Neuron (in vitro differentiated cells): ENCODE data around the gene GABARAPL1.

Source experiments
- H2AFZ ChIP-seq: one replicate; pipeline ENCODE4 v1.6.1; 2013; ENCODE audit warnings: low read depth, mild to moderate bottlenecking, inconsistent platforms, low read length, moderate library complexity
- H3K27me3 ChIP-seq: one replicate; pipeline ENCODE4 v1.6.1; 2013; ENCODE audit warnings: low read length; ENCODE audit not compliant: insufficient read depth
- H3K36me3 ChIP-seq: one replicate; pipeline ENCODE4 v1.6.1; 2013; ENCODE audit warnings: low read length; ENCODE audit not compliant: insufficient read depth
- H3K4me1 ChIP-seq: one replicate; pipeline ENCODE4 v1.6.1; 2013; ENCODE audit warnings: low read length; ENCODE audit not compliant: insufficient read depth
- H3K4me3 ChIP-seq: 2 replicates; pipeline ENCODE4 v1.5.1; 2013; ENCODE audit warnings: mild to moderate bottlenecking, low read length, moderate library complexity
- H3K9me3 ChIP-seq: one replicate; pipeline ENCODE4 v1.6.1; 2013; ENCODE audit warnings: low read length

GABARAPL1 gene

DNA sequence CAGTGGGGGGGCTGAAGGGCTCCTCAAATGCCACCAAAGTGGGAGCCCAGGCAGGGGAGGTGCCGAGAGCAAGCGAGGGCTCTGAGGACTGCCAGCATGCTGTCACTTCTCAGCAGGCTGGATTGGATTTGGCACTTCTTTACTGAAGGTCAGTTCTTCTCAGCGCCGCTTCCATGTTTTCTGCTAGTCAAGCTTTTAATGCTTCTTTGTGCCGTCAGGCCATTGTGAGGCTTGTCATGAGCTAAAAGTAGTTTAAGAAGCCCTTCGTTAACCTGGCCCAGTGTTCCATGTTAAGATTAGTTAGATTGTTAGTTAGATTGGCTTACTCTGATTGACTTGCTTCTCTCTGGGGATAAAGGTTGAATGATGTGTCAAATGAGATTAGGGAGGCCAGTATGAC, 13.4 kb downstream of the GABARAPL1 start:
- Histone ChIP-seq H3K9me3 (no peaks in the 10 kb centered on the region), H3K4me3 (no peak overlapping the region), H2AFZ (no peak overlapping the region), H3K4me1 (no peaks in the 10 kb centered on the region), H3K36me3 (peaks cover 18% of the 10 kb centered on the region), H3K27me3 (no peaks in the 10 kb centered on the region)

DNA sequence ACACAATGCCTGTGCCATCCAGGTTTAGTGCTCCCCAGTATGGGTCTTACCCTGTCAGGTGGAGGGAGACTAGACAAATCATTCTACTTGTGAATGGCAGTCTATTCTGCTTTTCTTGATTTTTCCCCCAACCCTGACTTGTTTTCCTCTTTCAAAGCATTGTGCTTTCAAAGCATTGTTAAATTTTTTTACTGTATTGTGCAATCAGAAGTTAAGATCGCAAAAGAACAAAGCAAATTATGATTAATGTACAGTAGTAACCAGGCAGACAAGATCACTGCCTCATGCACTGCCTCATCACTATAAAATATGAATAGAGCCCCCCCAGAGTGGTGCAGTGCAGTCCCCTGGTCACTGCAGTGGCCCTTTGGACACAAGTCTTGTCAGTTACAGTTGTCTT, 14.1 kb downstream of the GABARAPL1 start:
- Histone ChIP-seq H3K9me3 (no peaks in the 10 kb centered on the region), H3K4me1 (no peaks in the 10 kb centered on the region), H3K4me3 (no peak overlapping the region), H3K27me3 (no peaks in the 10 kb centered on the region), H2AFZ (no peak overlapping the region), H3K36me3 (peaks cover 14% of the 10 kb centered on the region)

DNA sequence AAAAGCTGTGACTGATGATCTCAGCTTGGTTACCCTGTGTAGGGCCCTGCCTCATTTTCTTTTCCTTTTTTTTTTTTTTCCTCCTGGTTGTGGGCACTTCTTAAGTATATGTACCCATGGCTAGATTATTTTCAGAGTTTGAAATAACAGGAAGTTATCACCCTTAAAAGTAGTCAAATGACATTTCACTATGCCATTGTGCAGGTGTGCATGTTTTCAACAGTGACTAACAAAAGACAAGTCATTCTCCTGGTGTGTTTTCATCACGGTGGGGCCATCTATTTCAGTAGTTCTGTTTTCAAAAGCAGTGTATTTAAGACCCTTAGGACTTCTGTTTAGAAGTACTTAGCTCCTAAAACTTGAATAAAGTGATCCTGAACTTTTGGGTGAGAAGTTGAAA, 15.0 kb downstream of the GABARAPL1 start:
- Histone ChIP-seq H3K4me3 (no peak overlapping the region), H2AFZ (no peak overlapping the region), H3K27me3 (no peaks in the 10 kb centered on the region), H3K4me1 (no peaks in the 10 kb centered on the region), H3K9me3 (no peaks in the 10 kb centered on the region), H3K36me3 (peaks cover 7% of the 10 kb centered on the region)

DNA sequence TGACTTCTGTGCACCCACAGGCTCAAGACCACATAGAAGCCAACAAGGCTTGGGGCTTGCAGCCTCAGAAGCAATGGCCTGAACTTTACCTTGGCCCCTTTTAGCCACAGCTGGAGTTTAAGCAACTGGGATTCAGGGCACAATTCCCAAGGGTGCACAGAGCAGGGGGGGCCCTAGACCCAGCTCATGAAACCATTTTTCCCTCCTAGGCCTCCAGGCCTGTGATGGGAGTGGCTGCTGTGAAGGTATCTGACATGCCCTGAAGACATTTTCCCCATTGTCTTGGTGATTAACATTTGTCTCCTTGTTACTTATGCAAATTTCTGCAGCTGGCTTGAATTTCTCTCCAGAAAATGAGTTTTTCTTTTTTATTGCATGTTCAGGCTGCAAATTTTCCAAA, 21.9 kb downstream of the GABARAPL1 start:
- no peaks in the 10 kb centered on the region for H3K27me3 ChIP-seq
- peaks cover 2% of the 10 kb centered on the region for H3K9me3 ChIP-seq

DNA sequence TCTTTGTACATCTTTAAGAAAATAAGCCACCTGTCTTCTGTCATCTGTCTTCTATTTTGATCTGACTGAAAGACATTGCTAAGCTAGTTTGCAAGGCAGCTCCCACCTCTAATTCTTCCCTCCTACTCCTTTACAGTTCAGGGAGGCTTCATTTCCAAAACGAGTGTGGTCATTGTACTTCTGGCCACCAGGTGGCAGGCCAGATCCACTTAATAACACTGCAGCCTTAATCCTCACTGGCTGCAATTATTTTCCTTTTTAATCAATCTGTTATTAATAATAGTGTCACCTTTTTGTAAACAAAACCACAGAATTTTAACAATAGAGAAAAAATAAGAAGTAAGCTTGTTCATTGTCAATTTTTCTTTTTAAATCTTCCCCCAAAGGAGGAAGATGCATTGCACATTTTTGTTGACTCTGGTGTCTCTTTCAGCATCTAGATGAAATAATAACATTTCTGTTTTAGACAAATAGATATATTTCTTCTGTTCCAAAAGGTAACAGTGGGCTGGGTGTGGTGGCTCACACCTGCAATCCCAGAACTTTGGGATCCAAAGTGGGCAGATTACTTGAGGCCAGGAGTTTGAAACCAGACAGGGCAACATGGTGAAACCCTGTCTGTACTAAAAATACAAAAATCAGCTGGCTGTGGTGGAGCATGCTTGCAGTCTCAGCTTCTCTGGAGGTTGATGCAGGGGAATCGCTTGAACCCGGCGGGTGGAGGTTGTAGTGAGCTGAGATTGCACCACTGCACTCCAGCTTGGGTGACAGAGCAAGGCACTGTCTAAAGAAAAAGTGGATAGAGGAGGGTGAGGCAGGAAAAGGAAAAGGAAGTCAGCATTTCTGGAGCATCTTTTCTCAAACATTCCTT, 23.3 kb downstream of the GABARAPL1 start:
- H2AFZ ChIP-seq, result no peak overlapping the region

More for the DNA sequence above, 21.9 kb downstream of the GABARAPL1 start:
- Histone ChIP-seq H2AFZ (no peak overlapping the region), H3K36me3 (no peaks in the 10 kb centered on the region), H3K4me1 (no peaks in the 10 kb centered on the region), H3K4me3 (no peak overlapping the region)

DNA sequence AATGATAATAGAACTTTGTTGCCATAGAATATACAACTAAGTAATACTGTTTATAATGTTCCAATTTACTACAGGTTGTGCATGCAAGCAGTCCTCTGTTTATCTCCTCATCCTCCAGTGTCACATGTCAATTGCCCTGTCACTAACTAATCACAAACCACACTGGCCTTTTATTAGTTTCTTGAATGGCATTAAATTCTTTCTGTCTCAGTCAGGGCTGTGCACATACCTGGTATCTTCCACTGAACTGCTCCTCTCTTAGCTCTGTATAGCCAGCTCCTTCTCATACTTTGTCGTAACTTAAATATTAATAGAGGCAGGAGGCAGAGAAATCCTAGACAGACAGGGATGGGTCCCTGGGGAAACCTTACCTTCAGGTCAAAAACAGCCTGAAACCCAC, 24.0 kb downstream of the GABARAPL1 start:
- Histone ChIP-seq H2AFZ (no peak overlapping the region), H3K9me3 (peaks cover 2% of the 10 kb centered on the region), H3K4me3 (no peak overlapping the region), H3K27me3 (no peaks in the 10 kb centered on the region), H3K4me1 (no peaks in the 10 kb centered on the region), H3K36me3 (no peaks in the 10 kb centered on the region)

More for the DNA sequence above, 23.3 kb downstream of the GABARAPL1 start:
- H3K9me3 ChIP-seq, result peaks cover 2% of the 10 kb centered on the region
- H3K36me3 ChIP-seq, result no peaks in the 10 kb centered on the region
- no peak overlapping the region for H3K4me3 ChIP-seq
- H3K27me3 ChIP-seq, result no peaks in the 10 kb centered on the region
- H3K4me1 ChIP-seq, result no peaks in the 10 kb centered on the region

DNA sequence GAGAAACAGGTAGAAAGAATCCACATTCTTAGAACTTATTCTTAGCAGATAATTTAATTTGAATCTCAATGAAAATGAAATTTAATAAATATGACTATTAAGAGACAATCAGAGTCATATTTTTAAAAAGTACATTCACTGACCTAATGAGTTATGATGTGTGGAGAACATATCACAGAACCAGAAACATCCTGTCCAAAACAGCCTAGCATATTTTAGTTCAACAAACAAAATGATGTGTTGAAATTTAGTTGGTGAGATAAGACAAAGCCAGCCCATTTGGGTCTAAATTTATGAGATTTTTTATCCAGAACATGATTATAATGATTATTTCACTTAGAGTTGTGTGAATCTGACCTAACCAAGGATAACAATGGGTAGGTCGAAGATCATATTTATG, 25.8 kb downstream of the GABARAPL1 start:
- Histone ChIP-seq H3K4me3 (no peak overlapping the region), H2AFZ (no peak overlapping the region), H3K9me3 (peaks cover 2% of the 10 kb centered on the region), H3K4me1 (no peaks in the 10 kb centered on the region), H3K27me3 (no peaks in the 10 kb centered on the region), H3K36me3 (no peaks in the 10 kb centered on the region)

DNA sequence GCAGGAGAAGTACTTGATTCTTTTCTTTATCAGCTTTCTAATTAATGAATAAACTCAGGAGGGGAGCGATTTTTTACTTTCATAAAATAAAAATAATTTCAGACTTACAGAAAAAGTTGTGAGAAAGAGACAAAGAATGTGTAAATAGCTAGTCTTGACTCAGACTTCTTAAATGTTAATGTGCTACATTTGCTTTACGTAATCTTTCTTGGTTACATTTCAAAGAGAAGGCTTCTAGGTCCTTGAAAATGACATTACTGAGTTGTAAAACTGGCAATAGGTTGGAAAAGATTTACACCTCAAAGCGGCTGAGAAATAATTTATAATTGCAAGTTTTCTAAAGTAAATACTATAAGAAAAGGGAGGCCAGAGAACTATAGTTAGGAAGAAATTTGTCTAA, 28.6 kb downstream of the GABARAPL1 start:
- Histone ChIP-seq H3K4me3 (no peak overlapping the region), H3K27me3 (no peaks in the 10 kb centered on the region), H3K36me3 (no peaks in the 10 kb centered on the region), H3K4me1 (no peaks in the 10 kb centered on the region), H3K9me3 (no peaks in the 10 kb centered on the region), H2AFZ (no peak overlapping the region)

DNA sequence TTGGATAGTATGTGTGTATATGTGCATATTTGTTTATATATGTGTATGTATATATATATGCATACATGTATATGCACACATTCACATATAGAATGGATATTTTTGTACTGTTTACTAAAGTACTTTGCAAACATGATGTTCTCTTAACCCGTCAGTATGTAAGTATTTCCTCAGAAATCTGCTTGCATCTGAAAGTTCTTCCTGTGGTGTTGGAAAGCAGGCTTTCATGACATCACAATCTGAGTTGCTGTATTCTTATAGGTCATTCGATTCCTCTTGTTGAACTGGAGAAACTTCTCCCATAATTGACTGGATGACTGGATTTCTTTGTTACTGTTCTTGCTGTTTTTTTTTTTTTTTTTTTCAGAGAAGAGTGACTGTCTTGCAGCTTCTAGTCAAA, 29.1 kb downstream of the GABARAPL1 start:
- no peaks in the 10 kb centered on the region for H3K9me3 ChIP-seq
- no peak overlapping the region for H3K4me3 ChIP-seq
- no peaks in the 10 kb centered on the region for H3K36me3 ChIP-seq
- no peaks in the 10 kb centered on the region for H3K27me3 ChIP-seq
- H3K4me1 ChIP-seq, result no peaks in the 10 kb centered on the region
- H2AFZ ChIP-seq, result no peak overlapping the region

DNA sequence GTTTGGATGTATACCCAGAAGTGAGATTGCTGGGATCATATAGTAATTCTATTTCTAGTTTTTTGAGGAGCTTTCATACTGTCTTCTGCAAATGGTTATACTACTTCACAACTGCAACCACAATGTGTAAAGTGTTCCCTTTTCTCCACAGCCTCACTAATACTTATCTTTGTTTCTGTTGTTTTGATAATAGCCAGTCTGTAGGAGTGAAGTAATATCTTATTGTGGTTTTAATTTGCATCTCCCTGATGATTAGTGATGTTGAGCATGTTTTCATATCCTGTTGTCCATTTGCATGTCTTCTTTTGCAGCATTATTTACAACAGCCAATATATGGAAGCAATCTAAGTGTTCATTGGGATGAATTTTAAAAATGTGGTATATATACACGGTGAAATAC, 29.9 kb downstream of the GABARAPL1 start:
- no peaks in the 10 kb centered on the region for H3K27me3 ChIP-seq
- H2AFZ ChIP-seq, result no peak overlapping the region
- no peaks in the 10 kb centered on the region for H3K9me3 ChIP-seq
- H3K4me1 ChIP-seq, result no peaks in the 10 kb centered on the region
- no peaks in the 10 kb centered on the region for H3K36me3 ChIP-seq
- no peak overlapping the region for H3K4me3 ChIP-seq

DNA sequence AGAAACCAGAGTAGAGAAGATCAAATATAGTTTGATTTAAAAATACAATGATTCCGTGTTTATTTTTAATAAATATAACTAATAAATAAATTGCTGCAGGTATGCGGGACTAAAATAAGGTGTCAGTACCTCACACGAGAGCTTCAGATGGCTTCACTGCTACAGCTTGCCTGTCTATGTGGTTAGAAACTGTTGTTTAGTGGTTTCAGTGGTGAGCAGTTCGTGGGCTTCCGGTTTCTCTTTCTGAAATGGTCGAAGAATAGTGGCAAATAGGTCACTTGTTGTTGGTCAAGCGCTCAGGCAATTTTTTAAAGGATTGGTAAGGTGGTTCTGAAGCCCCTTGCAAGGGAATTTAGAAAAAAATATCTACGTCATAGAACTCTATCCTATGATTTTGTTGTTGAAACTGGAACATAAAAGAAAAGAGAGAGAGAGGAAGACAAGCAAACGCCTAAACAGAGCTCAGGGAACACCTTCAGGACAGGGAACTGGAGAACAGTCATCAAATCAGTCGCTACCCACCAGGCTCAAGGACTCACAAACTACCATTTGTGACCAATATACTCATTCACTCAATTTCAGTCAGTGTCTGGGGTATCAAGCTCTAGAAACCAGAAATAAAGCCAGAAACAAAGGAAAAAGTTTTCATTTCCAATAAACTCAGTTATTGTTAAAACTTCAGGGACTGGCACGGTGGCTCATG, 31.3 kb downstream of the GABARAPL1 start:
- Histone ChIP-seq H2AFZ (no peak overlapping the region), H3K27me3 (no peaks in the 10 kb centered on the region), H3K36me3 (no peaks in the 10 kb centered on the region), H3K4me3 (no peak overlapping the region), H3K4me1 (no peaks in the 10 kb centered on the region), H3K9me3 (no peaks in the 10 kb centered on the region)

DNA sequence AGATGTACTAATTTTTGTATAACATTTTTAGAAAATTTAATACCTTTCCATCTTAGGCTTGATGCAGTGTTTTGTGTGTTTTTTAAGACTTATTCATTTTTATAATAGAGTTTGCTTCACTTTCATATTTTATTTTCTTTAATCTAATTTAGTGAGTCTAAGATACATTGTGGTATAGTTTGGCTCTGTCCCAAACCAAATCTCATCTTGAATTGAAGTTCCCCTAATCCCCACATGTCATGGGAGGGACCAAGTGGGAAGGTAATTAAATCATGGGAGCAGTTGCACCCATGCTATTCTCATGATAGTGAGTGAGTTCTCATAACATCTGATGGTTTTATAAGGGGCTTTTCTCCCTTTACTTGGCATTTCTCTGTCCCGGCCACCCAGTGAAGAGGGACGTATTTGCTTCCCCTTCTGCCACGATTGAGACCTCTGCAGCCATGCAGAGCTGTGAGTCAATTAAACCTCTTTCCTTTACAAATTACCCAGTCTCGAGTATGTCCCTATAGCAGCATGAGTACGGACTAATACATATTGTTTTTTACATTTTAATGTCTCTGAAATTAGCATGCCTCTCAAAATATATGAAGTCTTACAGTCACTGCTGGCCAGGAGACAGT, 34.9 kb downstream of the GABARAPL1 start:
- Histone ChIP-seq H3K9me3 (no peaks in the 10 kb centered on the region), H3K4me1 (no peaks in the 10 kb centered on the region), H3K4me3 (no peak overlapping the region), H3K27me3 (no peaks in the 10 kb centered on the region), H2AFZ (no peak overlapping the region), H3K36me3 (no peaks in the 10 kb centered on the region)

DNA sequence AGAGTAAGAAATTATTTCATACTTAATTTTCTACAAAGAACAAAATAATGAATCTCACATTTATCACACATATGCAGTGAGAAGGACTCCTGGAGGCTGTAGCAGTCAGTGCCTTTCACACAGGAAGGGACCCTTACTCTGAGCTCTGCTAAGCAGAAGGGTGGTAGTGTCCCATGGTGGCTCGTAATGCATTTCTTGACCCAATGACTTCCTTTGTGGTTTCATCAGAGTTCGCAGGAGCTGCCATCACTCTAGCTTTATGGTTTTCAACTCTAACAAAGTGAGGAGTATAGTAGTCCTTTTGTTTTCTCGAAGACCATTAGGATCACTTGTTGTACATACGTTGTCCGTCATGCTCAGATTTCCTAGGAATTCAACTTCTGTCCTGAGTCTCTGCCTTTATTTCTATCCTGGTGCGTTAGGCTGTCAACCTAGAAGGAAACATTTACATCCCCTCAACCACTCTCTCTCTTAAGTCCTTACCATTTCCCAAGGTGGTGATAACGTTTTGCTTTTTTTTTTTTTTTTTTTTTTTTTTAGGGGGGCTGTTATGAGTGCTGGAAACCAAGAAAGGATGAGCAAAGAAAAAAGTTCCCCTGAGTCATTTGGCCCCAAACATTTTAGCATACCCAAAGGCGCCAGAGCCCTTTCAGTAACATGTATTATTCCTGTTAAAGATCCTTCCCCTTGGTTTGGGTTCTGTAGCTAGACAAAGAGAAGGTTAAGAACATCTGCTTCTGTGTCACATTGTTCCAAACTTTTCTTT, 37.2 kb downstream of the GABARAPL1 start:
- H3K4me3 ChIP-seq, result no peak overlapping the region
- no peaks in the 10 kb centered on the region for H3K9me3 ChIP-seq
- no peak overlapping the region for H2AFZ ChIP-seq
- no peaks in the 10 kb centered on the region for H3K27me3 ChIP-seq
- no peaks in the 10 kb centered on the region for H3K4me1 ChIP-seq
- H3K36me3 ChIP-seq, result no peaks in the 10 kb centered on the region
